Kidney epithelial cell (primary cell): ENCODE data around the gene TLK1. TPM values are rescaled to one million over a fixed set of nuclear protein-coding genes. Genes with fewer than 3 reads are reported as not detected.

Source experiments
- DNase-seq: peaks from one replicate; pipeline ENCODE4 v3.0.0-alpha.2; 2010; ENCODE audit warnings: low read depth
- H3K27me3 ChIP-seq: 2 replicates; pipeline ENCODE4 v1.6.0; 2011; ENCODE audit warnings: low read length; ENCODE audit not compliant: control insufficient read depth, insufficient read depth
- H3K36me3 ChIP-seq: 2 replicates; pipeline ENCODE4 v1.5.1; 2011; ENCODE audit warnings: low read length; ENCODE audit not compliant: control insufficient read depth, insufficient read depth
- H3K4me3 ChIP-seq: 2 replicates; pipeline ENCODE4 v1.5.1; 2011; ENCODE audit warnings: low read depth, mild to moderate bottlenecking, control low read depth, low read length
- total RNA-seq: library from RNA; depleted of rRNA; stranded (reverse); fragments of >200 nt; gene quantifications from 2 replicates; pipeline ENCODE4 v1.2.3, GENCODE V29; 2015
- TF ChIP-seq, protein P1 (sequence below): IDR thresholded peaks from 2 replicates; pipeline ENCODE4 v1.5.1; 2011; ENCODE audit warnings: mild to moderate bottlenecking, moderate library complexity, low read length, control low read depth, inconsistent platforms; ENCODE audit not compliant: insufficient read depth, poor library complexity, severe bottlenecking

Gene TLK1
- total RNA-seq, 1 donor from 2014 or later: 24.4 TPM

DNA sequence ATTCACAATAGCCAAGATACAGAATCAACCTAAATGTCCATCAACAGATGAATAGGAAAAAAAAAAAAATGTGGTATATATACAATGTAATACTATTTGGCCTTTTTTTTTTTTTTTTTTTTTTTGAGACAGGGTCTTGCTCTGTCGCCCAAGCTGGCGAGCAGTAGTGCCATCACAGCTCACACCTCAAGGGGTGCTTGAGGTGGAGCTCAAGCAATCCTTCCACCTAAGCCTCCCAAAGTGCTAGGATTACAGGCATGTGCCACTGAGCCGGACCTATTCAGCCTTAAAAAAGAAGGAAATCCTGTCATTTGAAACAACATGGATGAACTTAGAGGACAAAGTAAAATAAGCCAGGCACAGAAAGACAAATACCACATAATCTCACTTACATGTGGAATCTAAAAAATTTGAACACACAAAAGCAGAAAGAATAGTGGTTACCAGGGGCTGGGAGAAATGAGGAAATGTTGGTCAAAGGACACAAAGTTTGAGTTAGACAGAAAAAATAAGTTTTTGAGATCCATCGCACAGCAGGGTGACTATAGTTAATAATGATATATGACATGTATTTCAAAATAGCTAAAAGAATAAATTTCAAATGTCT is 26.0 kb downstream of the TLK1 start:
- Histone ChIP-seq H3K4me3 (no peak overlapping the region), H3K36me3 (no peaks in the 10 kb centered on the region), H3K27me3 (no peaks in the 10 kb centered on the region)
- no peak for DNase-seq
- TF ChIP-seq, protein P1, sequence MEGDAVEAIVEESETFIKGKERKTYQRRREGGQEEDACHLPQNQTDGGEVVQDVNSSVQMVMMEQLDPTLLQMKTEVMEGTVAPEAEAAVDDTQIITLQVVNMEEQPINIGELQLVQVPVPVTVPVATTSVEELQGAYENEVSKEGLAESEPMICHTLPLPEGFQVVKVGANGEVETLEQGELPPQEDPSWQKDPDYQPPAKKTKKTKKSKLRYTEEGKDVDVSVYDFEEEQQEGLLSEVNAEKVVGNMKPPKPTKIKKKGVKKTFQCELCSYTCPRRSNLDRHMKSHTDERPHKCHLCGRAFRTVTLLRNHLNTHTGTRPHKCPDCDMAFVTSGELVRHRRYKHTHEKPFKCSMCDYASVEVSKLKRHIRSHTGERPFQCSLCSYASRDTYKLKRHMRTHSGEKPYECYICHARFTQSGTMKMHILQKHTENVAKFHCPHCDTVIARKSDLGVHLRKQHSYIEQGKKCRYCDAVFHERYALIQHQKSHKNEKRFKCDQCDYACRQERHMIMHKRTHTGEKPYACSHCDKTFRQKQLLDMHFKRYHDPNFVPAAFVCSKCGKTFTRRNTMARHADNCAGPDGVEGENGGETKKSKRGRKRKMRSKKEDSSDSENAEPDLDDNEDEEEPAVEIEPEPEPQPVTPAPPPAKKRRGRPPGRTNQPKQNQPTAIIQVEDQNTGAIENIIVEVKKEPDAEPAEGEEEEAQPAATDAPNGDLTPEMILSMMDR: no peak

DNA sequence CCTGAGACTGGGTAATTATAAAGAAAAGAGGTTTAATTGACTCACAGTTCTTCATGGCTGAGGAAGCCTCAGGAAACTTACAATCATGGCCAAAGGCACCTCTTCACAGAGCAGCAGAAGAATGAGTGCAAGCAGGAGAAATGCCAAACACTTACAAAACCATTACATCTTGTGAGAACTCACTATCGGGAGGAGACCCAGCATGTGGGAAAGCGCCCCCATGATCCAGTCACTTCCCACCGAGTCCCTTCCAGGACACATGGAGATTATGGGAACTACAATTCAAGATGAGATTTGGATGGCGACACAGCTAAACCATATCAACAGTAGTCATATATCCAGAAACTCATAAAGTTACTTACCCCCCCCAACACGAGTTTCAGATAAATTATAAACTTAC is 28.6 kb downstream of the TLK1 start:
- Histone ChIP-seq H3K36me3 (no peaks in the 10 kb centered on the region), H3K4me3 (no peak overlapping the region), H3K27me3 (no peaks in the 10 kb centered on the region)
- no peak for DNase-seq
- TF ChIP-seq, protein P1: no peak

DNA sequence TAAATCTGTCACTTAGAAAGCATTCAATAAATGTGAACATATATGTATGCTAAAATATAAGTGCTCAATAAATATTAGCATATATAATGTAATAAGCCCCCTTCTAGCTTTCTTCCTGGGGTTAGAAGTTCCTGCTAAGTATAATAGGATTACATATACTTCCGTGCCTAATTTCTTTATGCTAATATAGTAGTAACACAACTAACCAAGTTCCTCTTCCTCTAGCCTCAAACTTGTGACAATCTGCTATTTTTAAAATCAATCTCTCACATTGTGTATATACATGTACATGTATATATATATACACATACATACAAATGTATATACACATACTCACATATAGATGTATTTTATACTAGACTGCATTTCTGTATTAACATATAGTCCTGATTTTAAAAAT is 32.2 kb downstream of the TLK1 start:
- Histone ChIP-seq H3K4me3 (no peak overlapping the region), H3K27me3 (no peaks in the 10 kb centered on the region), H3K36me3 (no peaks in the 10 kb centered on the region)
- TF ChIP-seq, protein P1: no peak
- no peak for DNase-seq

DNA sequence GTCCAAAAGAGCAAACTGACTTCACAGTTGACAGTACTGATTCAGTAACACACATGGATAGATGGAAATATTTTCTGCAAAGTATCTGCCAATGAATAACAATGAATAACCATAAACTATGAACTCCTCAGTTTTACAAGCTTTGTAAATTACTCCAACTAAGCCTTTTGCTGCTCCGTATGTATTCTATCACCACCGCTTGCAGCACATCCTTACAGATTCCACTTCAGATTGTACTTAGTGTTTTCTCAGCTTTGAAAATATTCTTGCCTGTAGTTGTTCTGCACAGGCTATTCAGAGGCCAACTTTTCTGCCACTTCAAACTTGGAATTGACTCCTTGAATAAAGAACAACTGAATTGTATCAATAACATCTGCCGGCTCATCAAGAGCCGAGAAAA is 36.2 kb downstream of the TLK1 start:
- DNase-seq: no peak
- Histone ChIP-seq H3K27me3 (no peaks in the 10 kb centered on the region), H3K4me3 (no peak overlapping the region), H3K36me3 (no peaks in the 10 kb centered on the region)
- TF ChIP-seq, protein P1: no peak

DNA sequence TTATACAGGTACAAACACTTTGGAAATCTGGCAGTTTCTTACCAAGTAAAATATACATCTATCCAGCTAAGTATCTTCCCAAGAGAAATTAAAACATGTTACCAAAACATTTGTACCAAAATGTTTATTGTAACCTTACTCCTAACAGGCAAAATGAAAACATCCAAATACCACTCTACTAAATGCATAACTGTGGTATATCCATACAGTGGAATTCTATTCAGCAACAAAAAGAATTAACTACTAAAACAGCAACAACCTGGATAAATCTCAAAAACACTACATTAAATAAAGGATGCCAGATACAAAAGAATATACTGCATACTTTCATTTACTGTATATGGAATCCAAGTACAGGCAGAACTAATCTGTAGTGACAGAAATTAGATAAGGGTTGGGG is 51.1 kb downstream of the TLK1 start:
- TF ChIP-seq, protein P1: no peak
- Histone ChIP-seq H3K4me3 (no peak overlapping the region), H3K27me3 (no peaks in the 10 kb centered on the region), H3K36me3 (no peaks in the 10 kb centered on the region)
- DNase-seq: no peak

DNA sequence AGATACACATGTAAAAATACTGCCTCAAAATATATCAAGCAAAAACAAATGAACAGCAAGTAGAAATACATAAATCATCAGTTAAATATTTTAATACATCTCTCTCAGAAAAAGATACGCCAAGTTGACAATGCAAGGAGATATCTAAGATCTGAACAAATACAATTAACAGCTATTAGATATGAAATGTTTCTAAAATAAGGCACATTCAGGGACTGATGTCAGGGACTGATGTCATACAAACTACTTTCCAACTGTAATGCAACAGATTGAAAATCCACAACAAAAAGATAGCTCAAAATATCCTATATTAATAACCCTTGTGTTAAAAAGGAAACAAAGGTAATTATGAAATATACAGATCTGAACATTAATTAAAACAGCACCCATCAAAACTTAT is 51.7 kb downstream of the TLK1 start:
- Histone ChIP-seq H3K36me3 (no peaks in the 10 kb centered on the region), H3K27me3 (no peaks in the 10 kb centered on the region), H3K4me3 (no peak overlapping the region)
- TF ChIP-seq, protein P1: no peak
- DNase-seq: no peak
